Dedifferentiated amniotic fluid mesenchymal stem cell (primary cell): ENCODE data around the gene YIPF3.
"Not testable (repeated sequence)": the region's sequence is repeated elsewhere in the genome, so short reads cannot be mapped to it uniquely, and the experiment has no call there.

ENCODE experiments used
- DNase-seq: peaks from one replicate; pipeline ENCODE4 v3.0.0-alpha.2; 2016; ENCODE audit errors: extremely low spot score

The YIPF3 gene

DNA sequence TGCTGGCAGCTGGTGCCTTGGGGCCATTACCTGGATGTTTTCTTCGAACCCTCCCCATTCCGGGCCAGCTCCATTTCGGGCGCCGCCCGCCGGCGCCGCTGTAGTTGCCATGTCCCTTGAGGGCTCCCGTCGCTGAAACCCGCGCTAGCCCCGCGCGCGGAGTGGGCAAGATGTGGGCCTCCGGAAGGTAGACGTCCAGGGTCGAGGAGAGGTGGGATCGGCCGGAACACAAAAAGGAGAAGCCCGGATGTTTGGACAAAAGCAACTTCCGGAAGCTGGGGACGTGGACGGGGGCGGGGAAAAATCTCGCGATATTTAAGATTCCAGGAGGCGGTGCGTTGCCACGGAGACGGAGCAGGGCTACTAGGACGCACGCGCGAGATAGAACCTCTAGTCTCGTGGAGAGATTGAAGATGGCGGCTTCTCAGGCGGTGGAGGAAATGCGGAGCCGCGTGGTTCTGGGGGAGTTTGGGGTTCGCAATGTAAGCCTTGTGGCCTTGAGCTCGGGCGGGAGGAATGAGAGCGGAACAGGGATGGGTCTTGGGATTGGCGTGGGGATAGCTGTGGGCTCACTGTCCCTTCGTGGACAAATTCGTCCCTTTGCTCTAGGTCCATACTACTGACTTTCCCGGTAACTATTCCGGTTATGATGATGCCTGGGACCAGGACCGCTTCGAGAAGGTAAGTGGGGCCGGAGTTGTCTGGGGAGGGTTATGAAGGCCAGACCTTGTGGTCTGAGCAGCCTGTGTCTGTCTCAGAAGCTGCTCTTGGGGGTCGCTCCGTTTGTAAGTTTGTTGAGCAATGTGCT is at the start of gene YIPF3, which contains the start of gene POLR1C:
TSS of gene YIPF3 (minus strand) at position 230 of the 808 bp plus-strand sequence. CDS start at position 111, 119 bp downstream.
TSS of gene POLR1C (plus strand) at position 393 of the 808 bp plus-strand sequence. CDS start at position 414, 21 bp downstream.
- peak; percentile 99 for DNase-seq

GRCh38 chr6:43559328-43559727 is 42.6 kb upstream of the YIPF3 start:
- DNase-seq: no peak

GRCh38 chr6:43557620-43558019 is 40.9 kb upstream of the YIPF3 start:
- not testable (repeated sequence) for DNase-seq

GRCh38 chr6:43547222-43547621 is 30.5 kb upstream of the YIPF3 start:
- no peak for DNase-seq

DNA sequence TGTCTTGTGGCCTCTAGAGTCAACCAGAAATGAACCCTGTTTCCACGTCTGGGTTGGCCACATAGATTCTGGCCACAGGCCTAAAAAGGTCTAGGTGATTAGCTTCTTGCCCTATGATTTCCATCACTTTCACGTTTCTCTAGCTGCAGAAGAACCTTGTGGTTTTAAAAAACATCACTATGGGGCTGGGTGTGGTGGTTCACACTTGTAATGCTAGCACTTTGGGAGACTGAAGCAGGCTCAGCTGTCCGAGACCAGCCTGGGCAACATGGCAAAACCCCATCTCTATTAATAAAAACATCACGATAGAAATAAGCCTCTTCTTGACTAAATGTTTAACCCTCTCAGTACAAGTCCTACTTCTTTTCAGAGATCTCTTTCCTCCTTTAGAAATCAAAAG is 27.7 kb upstream of the YIPF3 start:
- no peak for DNase-seq

DNA sequence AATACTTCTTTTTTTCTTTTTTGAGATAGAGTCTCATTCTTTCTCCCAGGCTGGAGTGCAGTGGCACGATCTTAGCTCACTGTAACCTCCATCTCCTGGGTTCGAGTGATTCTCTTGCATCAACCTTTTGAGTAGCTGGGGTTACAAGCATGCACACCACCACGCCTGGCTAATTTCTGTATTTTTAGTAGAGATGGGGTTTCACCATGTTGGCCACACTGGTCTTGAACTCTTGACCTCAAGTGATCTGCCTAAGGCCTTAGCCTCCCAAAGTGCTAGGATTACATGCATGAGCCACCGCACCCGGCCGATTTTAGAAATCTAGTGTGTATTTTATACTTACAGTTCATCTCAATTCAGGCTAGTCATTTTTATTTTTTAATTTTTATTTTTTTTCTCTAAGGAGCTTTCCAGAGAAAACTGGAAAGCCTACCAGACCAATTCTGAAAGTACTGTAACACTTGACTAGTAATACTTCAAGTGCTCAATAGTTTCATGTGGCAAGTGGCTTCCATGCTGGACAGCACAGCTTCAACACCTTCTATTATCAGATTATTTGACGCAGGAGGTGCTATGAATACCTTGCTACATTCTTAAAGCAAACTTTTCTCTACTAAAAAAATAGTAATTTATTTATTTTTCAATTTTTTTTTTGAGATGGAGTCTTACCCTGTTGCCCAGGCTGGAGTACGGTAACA is 25.2 kb upstream of the YIPF3 start:
- no peak for DNase-seq

DNA sequence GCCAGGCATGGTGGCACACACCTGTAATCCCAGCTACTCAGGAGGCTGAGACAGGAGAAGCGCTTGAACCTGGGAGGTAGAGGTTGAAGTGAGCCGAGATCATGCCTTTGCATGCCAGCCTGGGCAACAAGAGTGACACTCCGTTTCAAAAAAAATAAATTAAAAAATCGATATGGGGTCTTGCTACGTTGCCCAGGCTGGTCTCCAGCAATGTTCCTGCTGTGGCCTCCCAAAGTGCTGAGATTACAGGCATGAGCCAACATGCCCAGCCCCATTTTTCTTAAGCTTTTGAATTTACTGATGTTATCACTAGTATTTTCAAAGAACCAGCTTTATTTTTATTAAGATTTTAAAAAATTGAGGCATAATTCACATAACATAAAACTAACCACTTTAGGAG is 23.8 kb upstream of the YIPF3 start:
- no peak for DNase-seq

- DNase-seq: not testable (repeated sequence)
Measured at GRCh38 chr6:43539409-43539808, 22.7 kb upstream of the YIPF3 start.

- DNase-seq: not testable (repeated sequence)
Measured at GRCh38 chr6:43538986-43539385, 22.3 kb upstream of the YIPF3 start.

- DNase-seq: no peak
Measured at GRCh38 chr6:43532201-43532600, 15.5 kb upstream of the YIPF3 start.

- DNase-seq: no peak
Measured at GRCh38 chr6:43524483-43524961, 7.8 kb upstream of the YIPF3 start.

- DNase-seq: no peak
Measured at GRCh38 chr6:43523284-43523683, 6.6 kb upstream of the YIPF3 start.

GRCh38 chr6:43522547-43523261 is 6.0 kb upstream of the YIPF3 start:
- no peak for DNase-seq

DNA sequence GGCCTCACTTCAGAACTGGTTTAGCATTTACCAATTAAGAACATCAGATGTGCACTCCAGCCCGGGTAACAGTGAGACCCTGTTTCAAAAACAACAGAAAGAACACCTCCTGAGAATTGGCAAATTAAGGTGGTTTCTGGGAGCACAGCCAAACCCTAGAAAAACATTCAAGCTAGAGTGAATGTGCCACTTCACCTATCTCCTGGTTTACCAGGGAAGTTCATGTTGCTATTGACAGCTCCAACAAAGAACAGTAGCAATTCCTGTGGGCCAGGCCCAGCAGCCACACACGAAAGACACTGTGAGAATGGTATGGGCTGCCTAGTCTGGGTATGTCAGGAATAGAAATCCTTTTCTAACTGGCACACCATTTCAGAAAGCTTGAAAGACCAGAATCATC is 5.1 kb upstream of the YIPF3 start:
- DNase-seq: no peak

DNA sequence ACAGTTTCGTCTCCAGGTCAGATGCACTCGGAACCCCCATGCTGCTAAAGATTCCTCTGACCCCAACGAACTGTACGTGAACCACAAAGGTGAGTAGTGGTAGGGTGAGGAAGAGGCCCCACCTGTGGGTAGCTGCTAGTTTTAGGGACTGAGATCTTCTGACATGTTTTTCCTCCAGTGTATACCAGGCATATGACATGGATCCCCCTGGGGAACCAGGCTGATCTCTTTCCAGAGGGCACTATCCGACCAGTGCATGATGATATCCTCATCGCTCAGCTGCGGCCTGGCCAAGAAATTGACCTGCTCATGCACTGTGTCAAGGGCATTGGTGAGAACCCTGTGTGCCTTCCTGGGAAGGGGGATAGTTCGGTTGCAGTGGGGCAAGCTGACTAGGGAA is 3.4 kb upstream of the YIPF3 start:
- no peak for DNase-seq

DNA sequence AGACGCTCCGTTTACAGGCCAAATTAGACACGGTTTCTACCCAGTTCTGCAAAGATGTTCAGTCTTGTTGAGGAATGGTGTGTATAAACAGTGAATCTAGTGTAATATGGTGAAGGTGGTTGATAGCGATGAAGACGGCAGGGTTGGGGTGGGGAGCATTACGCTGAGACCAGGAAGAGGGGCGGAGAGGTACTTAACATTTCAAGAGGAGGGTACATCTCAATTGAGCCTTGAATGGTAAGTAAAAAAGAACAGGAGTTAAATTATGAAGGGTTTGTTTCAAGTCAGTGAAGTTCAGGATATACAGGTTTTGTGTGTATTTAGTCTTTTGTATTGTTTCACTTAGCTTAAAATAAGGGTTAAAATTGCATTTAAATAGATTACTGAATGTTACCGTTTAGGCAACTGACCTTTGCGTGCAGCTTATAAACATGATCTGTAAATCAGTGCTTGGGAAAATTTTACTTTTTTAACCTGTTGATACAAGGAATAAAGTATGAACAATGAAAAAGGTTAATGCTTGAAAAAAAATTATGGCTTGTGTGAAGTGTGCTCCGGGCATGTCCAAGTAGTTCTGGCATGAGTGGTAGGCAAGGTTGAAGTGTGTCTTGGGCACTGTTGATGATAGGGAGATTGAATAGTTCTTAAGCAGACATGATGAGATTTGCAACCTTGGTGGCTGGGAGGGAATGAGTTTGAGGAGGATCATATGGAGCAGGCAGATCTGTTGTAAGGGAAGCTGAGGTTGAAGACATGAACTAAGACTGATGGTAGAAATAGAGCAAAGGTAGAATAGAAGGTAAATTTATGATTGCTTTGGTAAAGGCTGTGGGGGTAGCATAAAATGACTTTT is 1.0 kb upstream of the YIPF3 start:
- no peak for DNase-seq

DNA sequence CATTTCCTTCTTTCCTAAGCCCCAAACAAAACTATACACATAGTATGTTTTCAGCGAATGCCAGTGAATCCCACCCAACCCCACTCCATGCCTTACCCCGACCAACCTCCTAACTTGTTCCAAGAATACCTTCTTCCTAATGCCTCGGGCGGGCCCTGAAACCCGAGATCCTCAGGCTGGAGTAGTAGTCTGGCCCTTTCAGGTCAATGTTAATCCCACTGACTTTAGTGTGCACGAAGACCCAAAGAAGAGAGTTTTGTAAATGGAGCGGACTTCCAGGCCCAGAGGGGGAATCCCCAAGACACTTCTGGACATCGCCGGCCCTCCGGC is 394 bp downstream of the YIPF3 start:
- no peak for DNase-seq

DNA sequence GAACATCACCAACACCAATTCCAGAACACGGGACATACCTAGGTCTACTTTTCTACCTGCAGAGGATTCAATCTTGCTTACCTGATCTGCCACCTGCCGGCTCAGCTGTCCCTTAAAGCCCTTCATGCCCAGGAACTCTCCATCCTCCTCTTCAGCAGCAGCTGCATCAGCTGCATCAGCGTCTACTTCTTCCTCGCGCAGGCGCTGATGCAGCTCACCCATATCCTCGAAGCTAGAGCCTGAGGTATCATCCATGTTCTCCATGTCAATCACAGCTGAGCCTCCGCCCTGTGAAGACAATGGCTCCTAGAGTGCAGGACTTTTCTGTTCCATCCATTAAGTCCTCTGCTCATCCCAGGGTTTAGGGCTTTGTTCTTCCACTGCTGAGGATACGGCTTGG is 918 bp downstream of the YIPF3 start:
- no peak for DNase-seq

DNA sequence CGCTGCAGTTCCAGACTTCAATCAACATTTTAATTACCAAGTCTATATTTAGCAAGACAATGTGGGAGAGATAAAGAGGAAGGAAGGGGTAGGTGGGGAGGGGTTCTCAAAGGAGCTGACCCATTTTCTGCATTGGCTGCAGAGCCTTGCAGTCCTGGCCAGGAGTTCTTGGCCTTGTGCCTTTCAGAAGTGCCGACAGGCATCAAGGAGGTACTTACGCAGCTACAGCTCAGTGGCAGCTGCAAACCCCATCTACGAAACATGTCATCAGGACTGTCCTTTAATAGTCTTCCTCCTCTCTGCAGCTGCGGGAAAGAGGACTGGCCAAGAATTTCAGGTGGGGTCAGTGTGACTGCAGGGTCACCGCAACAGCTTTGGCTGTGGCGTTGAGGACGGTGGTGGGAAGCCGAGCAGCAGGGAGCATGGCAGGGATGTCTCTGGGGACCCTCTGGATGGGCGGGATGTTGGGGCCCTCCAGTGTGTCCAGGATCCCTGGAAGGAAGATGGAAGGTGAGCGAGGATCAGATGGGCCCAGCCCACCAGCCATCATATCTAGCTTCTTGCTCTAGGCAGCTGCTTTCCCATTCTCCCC is 4.8 kb downstream of the YIPF3 start:
- DNase-seq: no peak

DNA sequence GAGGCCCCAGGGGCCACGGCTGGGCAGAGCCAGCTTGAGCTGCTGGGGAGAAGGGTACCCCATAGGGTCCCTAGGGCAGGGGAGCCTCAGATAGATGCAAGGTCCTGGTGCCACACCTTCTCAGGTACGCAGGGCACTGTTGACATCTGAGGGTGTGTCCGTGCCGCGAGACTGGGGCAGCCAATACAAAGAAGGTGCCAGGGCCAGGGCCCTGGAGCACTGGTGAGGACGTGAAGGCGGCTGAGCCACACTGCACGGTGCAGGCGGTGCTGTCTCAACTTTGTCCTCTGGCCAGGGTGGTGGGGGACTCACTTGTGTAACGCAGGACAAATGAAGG is 5.9 kb downstream of the YIPF3 start:
- DNase-seq: no peak
